ENCODE measurements around the gene YIPF4.

DNA sequence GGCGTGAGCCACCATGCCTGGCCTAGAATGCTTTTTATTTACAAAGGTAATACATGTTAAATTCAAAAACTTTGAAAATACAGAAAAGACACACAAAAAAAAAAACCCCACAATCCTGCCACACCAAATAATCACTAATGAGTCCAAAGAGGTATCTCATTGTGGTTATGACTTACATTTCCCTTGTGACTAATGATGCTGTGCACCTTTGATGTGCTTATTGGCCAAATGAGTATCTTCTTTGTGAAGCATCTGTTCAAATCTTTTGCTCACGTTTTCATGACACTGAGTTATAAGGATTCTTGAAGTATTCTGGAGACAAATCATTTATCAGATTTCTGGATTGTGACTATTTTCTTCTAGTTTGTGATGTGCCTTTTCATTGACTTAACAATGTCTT, 6.6 kb upstream of the YIPF4 start:
- TF ChIP-seq CTBP1 (IDR thresholded peaks at IDR 0.05; ENCODE audit: borderline replicate concordance) (no peak), ELF4 (IDR thresholded peaks at IDR 0.05) (no peak), BHLHE40 (IDR thresholded peaks at IDR 0.05; ENCODE audit: borderline replicate concordance) (no peak), SUZ12 (IDR thresholded peaks at IDR 0.05) (no peak), FOXM1 (IDR thresholded peaks at IDR 0.05; ENCODE audit: borderline replicate concordance) (no peak), HDGF (IDR thresholded peaks at IDR 0.05; ENCODE audit: borderline replicate concordance) (no peak), SP1 (IDR thresholded peaks at IDR 0.05) (no peak), FOXK2 (IDR thresholded peaks at IDR 0.05) (no peak), L3MBTL2 (conservative IDR thresholded peaks at IDR 0.05) (no peak)
- TF ChIP-seq, protein P1, sequence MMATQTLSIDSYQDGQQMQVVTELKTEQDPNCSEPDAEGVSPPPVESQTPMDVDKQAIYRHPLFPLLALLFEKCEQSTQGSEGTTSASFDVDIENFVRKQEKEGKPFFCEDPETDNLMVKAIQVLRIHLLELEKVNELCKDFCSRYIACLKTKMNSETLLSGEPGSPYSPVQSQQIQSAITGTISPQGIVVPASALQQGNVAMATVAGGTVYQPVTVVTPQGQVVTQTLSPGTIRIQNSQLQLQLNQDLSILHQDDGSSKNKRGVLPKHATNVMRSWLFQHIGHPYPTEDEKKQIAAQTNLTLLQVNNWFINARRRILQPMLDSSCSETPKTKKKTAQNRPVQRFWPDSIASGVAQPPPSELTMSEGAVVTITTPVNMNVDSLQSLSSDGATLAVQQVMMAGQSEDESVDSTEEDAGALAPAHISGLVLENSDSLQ (IDR thresholded peaks at IDR 0.05), result no peak
